NCI-H1092 treated with DMSO at 0.1 percent for 48 hours (cell line): ENCODE data around the gene SLC24A3.

Experiments
- DNase-seq: peaks from one replicate; lab custom pipeline; 2025; lab: John Stamatoyannopoulos, UW

SLC24A3 gene

DNA sequence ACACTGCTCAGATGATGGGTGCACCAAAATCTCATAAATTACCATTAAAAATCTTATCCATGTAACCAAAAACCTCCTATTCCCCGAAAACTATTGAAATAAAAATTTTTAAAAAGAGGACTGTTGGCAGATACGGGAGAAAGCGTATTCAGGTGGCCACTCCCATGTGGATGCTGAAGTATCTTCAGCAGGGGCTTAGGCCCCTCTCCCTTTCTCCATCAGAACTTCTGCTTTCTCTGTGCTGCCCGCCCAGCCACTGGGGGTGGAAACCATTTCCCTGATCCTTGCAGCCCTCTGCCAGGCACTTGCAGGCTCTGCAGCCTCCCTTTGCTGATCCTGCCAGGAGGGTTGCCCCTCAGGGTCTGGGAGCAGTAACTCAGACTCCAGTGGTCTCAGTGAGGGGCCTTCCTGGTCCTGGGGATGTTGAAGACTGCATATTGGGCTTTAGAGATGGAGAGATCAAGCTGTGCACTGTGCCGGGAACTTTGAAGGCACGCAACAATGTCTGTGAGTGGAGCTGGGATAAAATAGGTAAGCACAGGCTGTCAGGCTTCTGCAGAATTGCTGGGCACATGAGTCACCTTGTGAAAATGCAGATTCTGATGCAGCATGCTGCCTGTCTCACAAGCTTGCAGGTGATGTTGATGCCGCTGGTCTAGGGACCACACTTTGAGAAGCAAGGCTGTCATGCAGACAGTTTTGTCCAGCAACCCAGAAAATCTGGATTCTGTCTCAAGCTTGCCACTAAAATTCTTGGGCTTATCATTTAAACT lies 59.6 kb downstream of the SLC24A3 start:
- no peak for DNase-seq

DNA sequence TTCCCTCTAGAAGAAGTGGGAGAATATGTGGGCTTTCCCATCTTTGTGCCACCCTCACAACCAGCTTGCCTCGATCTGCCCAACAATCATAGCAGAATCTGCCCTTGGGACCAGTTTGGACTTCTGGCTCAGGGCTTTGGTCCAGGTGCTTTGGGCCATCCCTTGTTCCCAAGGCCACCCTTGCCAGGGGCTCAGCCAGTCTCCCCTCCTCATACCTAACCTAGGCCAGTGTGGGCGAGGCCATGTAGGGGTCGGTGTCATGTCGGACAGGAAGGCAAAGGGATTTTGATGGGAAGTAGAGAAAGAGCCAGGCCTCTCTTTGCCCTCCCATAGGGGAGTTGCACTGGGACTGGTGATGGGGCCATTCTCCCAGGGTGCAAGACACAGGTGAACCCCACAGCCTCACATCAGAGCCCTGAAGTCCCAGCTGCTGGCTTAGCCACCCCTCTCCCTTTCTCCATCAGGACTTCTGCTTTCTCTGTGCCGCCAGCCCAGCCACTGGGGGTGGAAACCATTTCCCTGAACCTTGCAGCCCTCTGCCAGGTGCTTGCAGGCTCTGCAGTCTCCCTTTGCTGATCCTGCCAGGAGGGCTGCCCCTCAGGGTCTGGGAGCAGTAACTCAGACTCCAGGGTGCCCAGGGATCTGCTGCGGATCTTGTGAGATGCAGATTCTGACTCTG lies 60.7 kb downstream of the SLC24A3 start:
- no peak for DNase-seq

DNA sequence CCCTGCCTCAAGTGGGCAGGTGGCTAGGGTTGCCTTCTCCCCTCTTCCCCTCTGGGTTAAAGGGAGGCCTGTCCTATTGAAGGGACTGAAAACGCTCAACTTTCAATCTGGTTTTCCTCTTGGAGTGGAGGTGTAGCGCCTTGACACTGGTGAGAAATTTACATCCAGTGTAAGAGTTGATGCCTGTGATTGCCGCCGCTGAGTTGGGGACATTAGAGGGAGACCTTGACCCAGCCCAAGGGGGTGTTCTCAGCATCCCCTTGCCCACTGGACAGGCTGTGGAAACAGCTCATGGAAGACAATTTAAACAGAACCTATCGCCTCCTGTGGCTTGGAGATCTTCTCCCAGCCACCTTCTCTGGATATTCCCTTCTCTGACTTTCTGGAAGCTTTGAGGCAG lies 61.6 kb downstream of the SLC24A3 start:
- DNase-seq, result no peak

DNA sequence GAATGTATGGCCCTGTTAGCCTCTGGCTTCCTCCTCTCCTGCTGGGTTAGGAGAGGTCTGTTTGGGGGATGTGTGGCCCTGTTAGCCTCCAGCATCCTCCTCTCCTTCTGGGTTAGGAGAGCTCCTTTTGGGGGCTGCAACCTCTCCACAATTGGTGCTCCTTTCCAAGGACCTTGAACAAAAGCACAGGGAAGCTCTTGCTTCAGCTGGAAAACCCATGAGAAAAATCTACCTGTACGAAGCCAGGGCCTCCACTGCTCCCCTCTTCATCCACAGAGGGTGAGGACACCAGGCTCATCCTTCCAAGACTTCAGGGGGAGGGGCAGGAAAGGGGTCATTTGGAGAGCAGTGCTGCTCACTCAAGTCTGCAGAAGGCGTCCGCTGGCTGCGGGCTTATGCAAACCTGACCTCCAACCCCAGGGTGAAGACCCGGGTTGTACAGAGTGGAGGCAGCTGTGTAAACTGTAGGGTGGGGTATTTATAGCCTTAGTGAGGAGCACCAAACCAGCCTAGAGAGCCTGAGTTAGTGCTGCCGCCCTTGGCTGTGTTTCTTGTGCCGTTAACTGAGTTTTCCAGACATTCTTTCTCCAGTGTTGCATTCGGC lies 62.1 kb downstream of the SLC24A3 start:
- DNase-seq, result no peak

- DNase-seq, result no peak
Measured at GRCh38 chr20:19275038-19275629, 62.7 kb downstream of the SLC24A3 start.

DNA sequence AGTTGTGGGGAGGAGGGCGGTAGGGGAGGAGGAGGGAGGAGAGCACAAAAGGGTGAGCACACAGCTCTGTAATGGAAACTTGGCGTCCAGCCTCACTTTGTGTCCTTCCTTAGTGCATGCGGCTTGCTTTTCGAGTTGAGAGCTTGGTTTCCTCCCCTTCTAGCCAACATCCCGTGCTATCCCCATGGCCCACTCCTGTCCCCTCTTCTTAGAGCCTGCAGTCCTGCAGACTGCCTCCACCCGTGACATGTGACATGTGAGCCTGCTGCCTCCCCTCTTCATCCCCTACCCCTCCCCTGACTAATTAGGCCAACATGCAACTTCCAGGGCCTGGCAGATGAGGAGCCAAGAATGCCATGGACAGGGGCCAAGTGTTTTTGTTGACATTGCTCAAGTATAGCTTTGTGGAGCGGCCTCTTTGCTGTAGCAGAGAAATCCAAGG lies 63.2 kb downstream of the SLC24A3 start:
- DNase-seq, result peak; percentile 87

DNA sequence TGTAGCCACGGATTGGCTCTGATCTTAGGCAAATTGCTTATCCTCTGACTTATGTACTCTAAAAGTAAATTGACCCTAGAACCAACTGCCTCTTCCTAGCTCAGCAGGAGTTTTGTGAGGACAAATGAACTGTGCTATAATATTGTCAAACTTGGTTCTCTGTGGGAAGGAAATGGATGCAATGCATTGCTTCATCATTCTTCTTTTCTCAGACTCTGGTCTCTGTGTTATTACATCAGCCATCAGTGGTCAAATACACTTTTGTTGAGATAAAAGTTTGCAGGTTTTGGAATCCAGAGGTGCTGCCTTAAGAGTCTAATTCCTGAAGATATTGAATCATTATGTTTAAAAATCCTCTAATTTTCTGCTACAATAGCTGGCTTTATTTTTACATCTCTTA lies 64.9 kb downstream of the SLC24A3 start:
- no peak for DNase-seq

- DNase-seq, result no peak
Measured at GRCh38 chr20:19283490-19284025, 71.1 kb downstream of the SLC24A3 start.

DNA sequence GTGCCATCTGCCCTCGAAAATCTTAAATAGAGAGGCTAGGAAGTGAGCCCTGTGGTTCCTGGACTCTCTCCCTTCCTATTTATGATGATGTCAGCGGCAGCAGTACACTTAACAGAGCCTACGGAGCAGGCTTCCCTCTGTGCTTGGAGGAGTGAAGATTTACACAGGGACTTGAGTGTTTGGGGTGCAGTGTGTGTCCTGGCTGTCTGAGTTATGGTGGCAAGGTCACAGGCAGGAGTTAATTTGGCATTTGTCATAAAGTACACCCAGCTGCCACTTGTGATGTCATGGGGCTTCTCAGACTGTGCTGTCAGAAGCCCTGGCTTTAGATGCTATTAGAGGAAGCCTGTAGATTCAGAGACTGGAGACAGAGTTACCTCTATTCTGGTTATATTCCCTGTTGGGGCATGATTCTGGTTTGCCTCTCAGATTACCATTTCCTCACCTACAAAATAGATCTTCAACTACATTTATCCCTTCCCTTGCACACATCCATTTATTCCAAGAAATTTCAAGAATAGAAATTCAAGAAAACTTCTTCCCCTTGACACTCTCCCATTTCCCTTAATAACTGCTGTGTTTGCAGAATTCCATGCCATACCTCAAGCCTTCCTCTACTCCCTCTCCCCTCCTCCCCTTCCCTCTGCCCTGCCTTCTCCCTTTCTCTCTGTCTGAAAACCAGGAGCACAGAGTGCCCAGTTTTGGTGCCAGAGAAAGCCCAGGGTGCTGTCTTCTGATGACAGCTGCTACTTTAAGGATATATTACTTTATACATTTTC lies 72.1 kb downstream of the SLC24A3 start:
- DNase-seq, result no peak

DNA sequence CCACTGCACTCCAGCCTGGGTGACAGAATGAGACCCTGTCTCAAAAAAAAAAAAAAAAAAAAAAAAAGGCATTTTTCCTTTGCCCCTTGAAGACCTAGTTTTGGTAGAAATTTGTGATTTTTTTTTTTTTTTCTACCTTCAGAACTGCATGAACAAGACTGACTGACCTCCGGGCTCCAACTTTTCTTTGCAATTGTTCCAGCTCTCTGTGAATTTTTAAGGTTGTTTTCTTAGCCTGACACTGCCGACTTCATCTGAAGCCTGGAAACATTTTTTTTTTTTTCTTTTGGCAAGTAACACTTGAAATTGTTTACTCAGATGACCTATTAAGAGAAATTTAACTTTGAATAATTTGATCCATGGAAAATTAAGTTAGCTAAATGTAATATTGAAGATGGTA lies 73.0 kb downstream of the SLC24A3 start:
- DNase-seq, result no peak

- DNase-seq, result no peak
Measured at GRCh38 chr20:19288061-19288460, 75.6 kb downstream of the SLC24A3 start.

- no peak for DNase-seq
Measured at GRCh38 chr20:19288636-19289035, 76.2 kb downstream of the SLC24A3 start.

GRCh38 chr20:19289451-19289850 lies 77.0 kb downstream of the SLC24A3 start:
- DNase-seq, result no peak

DNA sequence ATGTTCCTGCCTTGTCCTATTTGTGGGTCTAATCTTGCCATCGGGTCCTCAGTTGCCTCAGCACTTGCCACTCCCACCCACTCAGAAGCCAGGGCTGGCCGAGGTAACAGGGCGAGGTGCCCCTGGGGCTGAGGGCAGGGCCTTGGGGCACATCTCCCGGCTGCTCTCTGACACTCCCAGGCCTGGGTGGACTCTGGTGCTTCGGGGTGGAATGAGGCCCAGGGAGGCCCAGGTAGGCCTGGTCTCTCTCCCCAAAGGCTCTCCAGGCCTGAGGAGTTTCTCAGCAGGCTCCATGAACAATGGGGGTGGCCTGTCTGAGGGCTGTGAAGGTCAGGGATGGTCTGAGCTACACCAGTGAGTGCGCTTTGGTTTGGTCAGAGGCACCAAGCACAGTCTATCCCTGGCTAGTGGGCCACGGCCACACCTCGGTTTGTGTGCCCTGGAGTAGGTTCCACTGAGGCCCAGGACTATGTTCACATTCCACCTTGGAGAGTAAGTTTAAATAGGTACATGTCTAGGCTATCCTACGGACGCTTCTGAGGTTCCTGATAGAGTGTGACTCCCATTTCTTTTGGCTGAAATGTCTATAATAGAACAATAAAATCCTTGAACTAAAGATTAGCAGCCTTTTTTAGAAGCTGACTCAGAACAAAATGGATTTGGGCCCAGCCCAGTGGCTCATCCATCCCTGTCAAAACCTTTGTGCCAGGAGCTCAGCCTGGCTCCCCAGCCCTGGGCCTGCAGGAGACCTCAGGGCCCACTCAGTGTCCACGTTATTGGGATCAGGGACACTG lies 78.8 kb downstream of the SLC24A3 start:
- DNase-seq, result no peak

DNA sequence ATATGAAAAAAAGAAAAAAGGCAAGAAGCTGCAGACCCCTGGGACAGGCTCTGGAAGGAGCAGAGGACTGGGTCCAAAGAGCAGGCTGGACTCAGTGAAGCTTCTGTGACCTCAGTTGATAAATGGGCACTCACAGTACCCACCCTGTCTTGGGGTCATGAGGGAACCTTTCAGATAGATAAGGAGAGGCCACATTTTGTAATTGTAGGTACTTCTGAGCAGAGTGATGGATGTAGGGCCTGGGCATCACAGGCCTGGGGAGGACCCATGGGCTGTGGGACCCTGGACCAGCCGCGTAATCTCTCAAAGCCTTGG lies 79.3 kb downstream of the SLC24A3 start:
- DNase-seq, result no peak

DNA sequence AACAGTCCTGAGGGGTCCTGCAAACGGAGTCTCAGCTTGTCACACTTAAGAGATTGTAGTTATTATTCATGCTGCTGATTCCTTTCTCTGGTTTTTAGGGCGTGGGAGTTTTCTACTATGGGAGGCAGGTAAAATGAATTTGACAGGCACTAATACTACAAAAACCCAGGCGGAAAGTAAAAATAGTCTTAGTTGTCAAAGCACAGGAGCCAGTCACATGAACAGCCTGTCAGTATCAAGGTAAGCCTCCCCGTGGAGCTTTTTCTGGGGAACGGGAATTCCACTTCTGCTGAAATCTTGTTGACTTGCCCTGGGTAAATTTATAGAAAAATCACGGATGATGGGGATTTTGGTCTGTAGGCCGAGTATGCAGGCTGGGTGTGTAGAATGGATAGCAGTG lies 79.8 kb downstream of the SLC24A3 start:
- no peak for DNase-seq

DNA sequence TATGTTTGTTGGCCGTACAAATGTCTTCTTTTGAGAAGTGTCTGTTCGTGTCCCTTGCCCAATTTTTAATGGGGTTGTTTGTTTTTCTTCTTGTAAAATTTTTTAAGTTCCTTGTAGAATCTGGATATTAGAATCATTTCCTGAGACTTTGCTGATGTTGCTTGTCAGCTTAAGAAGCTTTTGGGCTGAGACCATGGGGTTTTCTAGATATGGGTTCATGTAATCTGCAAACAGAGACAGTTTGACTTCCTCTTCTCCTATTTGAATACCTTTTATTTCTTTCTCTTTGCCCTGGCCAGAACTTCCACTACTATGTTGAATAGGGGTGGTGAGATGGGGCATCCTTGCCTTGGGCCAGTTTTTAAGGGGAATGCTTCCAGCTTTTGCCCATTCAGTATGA lies 82.6 kb downstream of the SLC24A3 start:
- no peak for DNase-seq

DNA sequence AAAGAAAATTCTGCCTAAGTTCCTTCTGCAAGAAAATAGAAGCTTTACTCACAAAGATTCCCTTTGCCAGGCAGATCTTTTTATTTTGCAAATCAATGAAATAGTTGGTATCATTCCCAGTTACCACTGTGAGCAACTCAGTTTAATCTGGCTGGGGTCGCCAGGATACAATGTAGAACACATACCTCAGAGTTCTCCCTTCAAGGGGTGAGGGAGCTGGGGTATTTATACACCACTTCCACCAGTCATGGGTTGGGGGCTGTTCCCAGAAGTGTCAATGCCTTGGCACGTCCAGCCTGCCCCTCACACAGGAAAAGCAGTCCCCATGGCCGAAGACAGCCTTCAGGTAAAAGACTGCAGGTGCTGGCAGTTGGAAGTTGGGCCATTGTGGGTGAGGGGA lies 86.2 kb downstream of the SLC24A3 start:
- DNase-seq, result no peak

DNA sequence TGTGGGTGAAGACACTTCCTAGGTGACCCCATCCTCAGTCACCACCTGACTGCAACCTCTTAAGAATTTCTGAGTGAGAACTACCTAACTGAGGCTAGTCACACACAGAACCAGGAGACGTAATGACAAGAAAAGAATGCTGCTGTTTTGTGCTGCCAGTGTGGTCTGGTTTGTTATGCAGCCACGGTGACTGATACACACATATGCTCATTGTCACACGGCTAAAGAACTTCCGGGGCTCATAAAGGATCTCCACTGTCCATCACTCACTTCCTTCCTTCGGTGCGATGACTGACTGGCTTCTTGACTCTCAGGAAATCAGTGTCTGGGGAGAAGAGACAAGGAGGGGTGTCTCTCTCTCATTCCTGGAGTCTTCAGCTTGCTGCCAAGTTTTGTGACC lies 88.0 kb downstream of the SLC24A3 start:
- DNase-seq, result no peak

DNA sequence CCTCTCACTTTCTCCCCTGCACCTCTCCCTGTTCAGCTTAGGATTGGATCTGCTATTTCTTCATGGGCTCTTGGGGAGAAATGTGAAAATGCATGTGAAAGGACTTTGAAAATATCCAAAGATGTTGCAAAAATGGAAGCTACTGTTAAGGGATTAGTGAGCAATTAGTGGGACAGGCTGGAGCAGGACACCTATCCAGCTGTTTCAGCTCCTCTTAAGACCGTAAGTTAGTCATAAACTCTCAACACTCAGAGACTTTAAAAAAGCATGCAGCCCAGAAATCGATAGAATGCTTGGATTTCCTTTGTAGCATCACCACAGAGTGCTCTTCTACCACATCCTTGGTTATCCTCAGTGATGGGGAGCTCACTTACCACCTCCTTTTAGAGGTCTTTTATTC lies 88.7 kb downstream of the SLC24A3 start:
- no peak for DNase-seq

- no peak for DNase-seq
Measured at GRCh38 chr20:19301843-19302242, 89.4 kb downstream of the SLC24A3 start.
